HepG2 (cell line): ENCODE results near the gene RBM43. TPM values are rescaled to one million over a fixed set of nuclear protein-coding genes. Genes with fewer than 3 reads are reported as not detected.

ENCODE experiments used
- CBX1 ChIP-seq: IDR thresholded peaks from one replicate; pipeline ENCODE4 v1.6.1; 2016; ENCODE audit warnings: antibody characterized with exemption, low read depth
- DZIP1 ChIP-seq: sonication (generic); formaldehyde crosslinking; IDR thresholded peaks from 2 replicates; pipeline ENCODE4 v1.5.0; 2020; ENCODE audit warnings: mild to moderate bottlenecking, missing genetic modification reagents
- HOXA7 ChIP-seq: sonication (generic); formaldehyde crosslinking; IDR thresholded peaks from 2 replicates; pipeline ENCODE4 v1.8.1; 2022; ENCODE audit warnings: mild to moderate bottlenecking, missing genetic modification reagents, moderate library complexity
- KAT8 ChIP-seq: IDR thresholded peaks from 2 replicates; pipeline ENCODE4 v1.6.1; 2016; ENCODE audit warnings: missing genetic modification reagents, missing compliant biosample characterization
- KLF15 ChIP-seq: sonication (generic); formaldehyde crosslinking; IDR thresholded peaks from 2 replicates; pipeline ENCODE4 v1.8.1; 2023; ENCODE audit warnings: borderline replicate concordance, mild to moderate bottlenecking, inconsistent platforms, missing genetic modification reagents, mixed read lengths
- RFX3 ChIP-seq: IDR thresholded peaks from 2 replicates; pipeline ENCODE4 v1.6.1; 2016; ENCODE audit warnings: missing biosample characterization, missing genetic modification reagents
- SP1 ChIP-seq, 2 experiments: fragments of 450-650 bp in 1 of 2; sonication (generic) in 1 of 2; formaldehyde crosslinking in 1 of 2; IDR thresholded peaks; 2 replicates each; pipeline versions ENCODE4 v1.4.0 to v1.6.1; 2016 to 2020; ENCODE audit warnings: missing genetic modification reagents in 1 of 2
- TEF ChIP-seq: sonication (generic); formaldehyde crosslinking; IDR thresholded peaks from 2 replicates; pipeline ENCODE4 v1.5.0; 2020; ENCODE audit warnings: missing genetic modification reagents
- ZBTB44 ChIP-seq: sonication (generic); formaldehyde crosslinking; IDR thresholded peaks from 2 replicates; pipeline ENCODE4 v1.4.0; 2020; ENCODE audit warnings: missing genetic modification reagents
- ZFP37 ChIP-seq: sonication (generic); formaldehyde crosslinking; IDR thresholded peaks from 2 replicates; pipeline ENCODE4 v1.4.0; 2020; ENCODE audit warnings: missing genetic modification reagents, borderline replicate concordance
- ZFP82 ChIP-seq: sonication (generic); formaldehyde crosslinking; IDR thresholded peaks from 2 replicates; pipeline ENCODE4 v1.5.1; 2020; ENCODE audit warnings: mild to moderate bottlenecking, missing genetic modification reagents, borderline replicate concordance
- ZNF12 ChIP-seq: sonication (generic); formaldehyde crosslinking; IDR thresholded peaks from 2 replicates; pipeline ENCODE4 v1.5.0; 2020; ENCODE audit warnings: missing genetic modification reagents
- ZNF292 ChIP-seq: sonication (generic); formaldehyde crosslinking; IDR thresholded peaks from 2 replicates; pipeline ENCODE4 v1.8.1; 2022; ENCODE audit warnings: mild to moderate bottlenecking, low read depth, missing genetic modification reagents, borderline replicate concordance
- ZNF317 ChIP-seq: sonication (generic); formaldehyde crosslinking; IDR thresholded peaks from 2 replicates; pipeline ENCODE4 v1.5.0; 2020; ENCODE audit warnings: mild to moderate bottlenecking, missing genetic modification reagents
- ZNF577 ChIP-seq: sonication (generic); formaldehyde crosslinking; IDR thresholded peaks from 2 replicates; pipeline ENCODE4 v1.4.0; 2020; ENCODE audit warnings: mild to moderate bottlenecking, low read depth, missing genetic modification reagents, borderline replicate concordance
- ZNF777 ChIP-seq: sonication (generic); formaldehyde crosslinking; IDR thresholded peaks from 2 replicates; pipeline ENCODE4 v1.4.0; 2020; ENCODE audit warnings: missing genetic modification reagents
- ZSCAN12 ChIP-seq: sonication (generic); formaldehyde crosslinking; IDR thresholded peaks from 2 replicates; pipeline ENCODE4 v1.9.0; 2021; ENCODE audit warnings: mild to moderate bottlenecking, missing genetic modification reagents
- ZSCAN25 ChIP-seq: sonication (generic); formaldehyde crosslinking; IDR thresholded peaks from 2 replicates; pipeline ENCODE4 v1.8.0; 2022; ENCODE audit warnings: mild to moderate bottlenecking, missing genetic modification reagents
- polyA plus RNA-seq, 8 experiments: library from polyadenylated mRNA; depleted of rRNA in 3 of 8; stranded (reverse) in 7 of 8; unstranded in 1 of 8; fragments of >200 nt; fragmentation: Illumina TruSeq in 4 of 8; extraction: Trizol in 4 of 8; gene quantifications; 2 replicates each; pipeline versions ENCODE4 v1.2.1 to v1.2.3, GENCODE V29; 2011 to 2016; ENCODE audit warnings: low read depth in 4 of 8, missing spikeins in 1 of 8, mixed read lengths in 1 of 8; ENCODE audit not compliant: insufficient read depth in 1 of 8
- total RNA-seq, 5 experiments: library from RNA; depleted of rRNA; stranded (reverse); fragments of >200 nt; fragmentation: Illumina TruSeq; extraction: Trizol; gene quantifications; 2 replicates each; pipeline ENCODE4 v1.2.3, GENCODE V29; 2016; ENCODE audit warnings: low read depth in 1 of 5

RBM43 gene
- total and polyA plus RNA-seq, 2 of the 13 experiments (the other 11 are each of a cell fraction or from before 2014, with no cell fraction given): 0.31 to 0.70 TPM

GRCh38 chr2:151261231-151261976 is at the start of gene RBM43 (continued):
- TF ChIP-seq ZFP82 (CRISPR knock-in tag) (no peak), RFX3 (CRISPR knock-in tag) (no peak), SP1 (IDR thresholded peaks at IDR 0.05) (no peak), SP1 (CRISPR knock-in tag; IDR thresholded peaks at IDR 0.05) (no peak), KAT8 (CRISPR knock-in tag) (no peak), ZNF777 (CRISPR knock-in tag) (peak; percentile 97), ZNF12 (CRISPR knock-in tag) (no peak), ZSCAN12 (CRISPR knock-in tag) (peak; percentile 28; the same call in 1 of the 2 replicates), TEF (CRISPR knock-in tag) (no peak), CBX1 (peak; percentile 50), ZFP37 (no peak), ZSCAN25 (CRISPR knock-in tag) (peak; percentile 89), KLF15 (no peak), DZIP1 (CRISPR knock-in tag) (0 out of 2 replicates have a peak, but pooled peaks have one; percentile 64), ZBTB44 (CRISPR knock-in tag) (no peak), ZNF292 (peak; percentile 98), HOXA7 (CRISPR knock-in tag) (no peak), ZNF317 (CRISPR knock-in tag) (no peak), ZNF577 (CRISPR knock-in tag) (no peak)
